Measurements from ENCODE around the gene HECA.

- TF ChIP-seq NFYB (CRISPR knock-in tag; conservative IDR thresholded peaks at IDR 0.05; ENCODE audit: low read depth): no peak
- TF ChIP-seq CTCF (IDR thresholded peaks at IDR 0.05): no peak
- TF ChIP-seq USF2 (CRISPR knock-in tag; IDR thresholded peaks at IDR 0.05): no peak
- TF ChIP-seq FOXP4 (CRISPR knock-in tag; IDR thresholded peaks at IDR 0.05): no peak
- no peak for TF ChIP-seq ZNF219 (CRISPR knock-in tag; IDR thresholded peaks at IDR 0.05; ENCODE audit: borderline replicate concordance)
- no peak for TF ChIP-seq CREM (CRISPR knock-in tag; IDR thresholded peaks at IDR 0.05)
- TF ChIP-seq ESRRA (CRISPR knock-in tag; IDR thresholded peaks at IDR 0.05; ENCODE audit: borderline replicate concordance): no peak
- no peak for TF ChIP-seq SMAD3 (CRISPR knock-in tag; IDR thresholded peaks at IDR 0.05; ENCODE audit: borderline replicate concordance)
- TF ChIP-seq NR2C2 (CRISPR knock-in tag; IDR thresholded peaks at IDR 0.05): no peak
- TF ChIP-seq E2F5 (CRISPR knock-in tag; IDR thresholded peaks at IDR 0.05): no peak
- TF ChIP-seq ATF2 (CRISPR knock-in tag; IDR thresholded peaks at IDR 0.05; ENCODE audit: borderline replicate concordance, low read depth): no peak
- no peak for TF ChIP-seq USF1 (CRISPR knock-in tag; IDR thresholded peaks at IDR 0.05)
These were observed 17.4 kb downstream of the HECA start for GRCh38 chr6:139152088-139152891.
